HG02610 (cell line): Measurements from ENCODE around the gene MATCAP1.

Source experiments
- ATAC-seq: cut with Tn5 transposase; IDR thresholded peaks from one replicate; pipeline ENCODE4 v1.9.1; 2021; ENCODE audit warnings: mild to moderate bottlenecking, moderate library complexity; ENCODE audit not compliant: unreplicated experiment

The MATCAP1 gene

DNA sequence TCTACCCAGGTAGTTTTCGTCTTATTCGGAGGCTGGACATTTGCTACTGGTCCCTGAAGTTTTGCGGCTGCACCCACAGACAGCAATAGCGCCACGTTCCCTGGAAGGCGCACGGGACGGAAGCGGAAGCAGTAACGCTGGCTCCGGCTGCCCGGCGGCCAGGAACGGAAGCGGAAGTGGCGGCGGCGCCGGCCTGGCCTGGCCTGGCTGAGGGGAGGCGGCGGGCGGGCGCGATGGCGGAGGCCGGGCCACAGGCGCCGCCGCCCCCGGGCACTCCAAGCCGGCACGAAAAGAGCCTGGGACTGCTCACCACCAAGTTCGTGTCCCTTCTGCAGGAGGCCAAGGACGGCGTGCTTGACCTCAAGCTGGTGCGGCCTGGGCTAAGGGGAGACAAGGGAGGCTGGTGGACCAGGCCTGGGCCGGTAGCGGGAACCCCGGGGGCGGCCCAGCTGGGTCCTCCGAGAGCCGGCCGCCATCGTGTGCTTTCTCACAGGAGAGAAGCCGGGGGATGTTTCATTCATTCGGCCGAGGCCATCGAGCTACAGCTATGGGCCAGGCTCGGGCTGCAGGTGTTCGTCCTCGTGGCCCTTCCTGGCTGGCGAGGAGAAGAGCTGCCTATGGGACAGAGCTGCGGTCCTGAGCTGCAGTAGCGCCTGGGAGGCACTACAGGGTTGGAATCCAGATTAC is 8.4 kb upstream of the MATCAP1 start, which contains the start of gene E2F4:
Gene E2F4, plus strand, starts transcription at position 161 of the 687 bp plus-strand sequence. Its CDS starts 73 bp downstream, at position 234.
- ATAC-seq: peak; percentile 89

DNA sequence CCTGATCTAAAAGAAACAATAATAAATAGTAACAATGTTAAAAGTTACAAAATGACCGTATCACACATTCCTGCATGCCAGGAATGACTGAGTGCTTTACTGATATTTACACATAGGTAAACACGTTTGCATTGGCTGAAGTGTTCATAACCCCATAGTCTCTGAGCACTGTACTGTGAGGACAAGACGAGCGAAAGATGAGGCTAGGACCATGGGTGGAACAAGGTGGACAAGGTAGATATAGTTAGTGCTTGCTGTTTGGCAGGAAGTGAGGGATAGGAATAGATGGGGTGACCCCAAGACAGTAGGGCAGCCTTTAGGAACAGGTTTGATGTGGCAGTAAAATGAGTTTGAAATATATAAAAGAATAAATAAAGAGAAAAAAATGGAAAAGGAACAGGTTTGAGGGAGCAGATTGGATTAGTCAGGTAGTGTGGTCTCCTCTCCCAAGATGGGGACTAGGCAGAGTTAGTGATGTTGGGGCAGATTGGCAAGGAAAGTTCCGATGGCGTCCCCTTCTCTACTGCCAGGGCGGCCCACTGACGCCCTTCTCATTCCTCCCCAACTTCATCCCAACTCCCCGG is 7.7 kb upstream of the MATCAP1 start:
- no peak for ATAC-seq

- ATAC-seq: no peak
Measured at GRCh38 chr16:67190448-67191399, 7.0 kb upstream of the MATCAP1 start.

- no peak for ATAC-seq
Measured at GRCh38 chr16:67190041-67190440, 6.3 kb upstream of the MATCAP1 start, which contains the start of gene EXOC3L1. Gene EXOC3L1, minus strand, starts transcription at chr16:67190136. Its CDS starts 460 bp downstream, at chr16:67189676.

GRCh38 chr16:67188798-67189197 is 5.0 kb upstream of the MATCAP1 start:
- ATAC-seq: no peak

GRCh38 chr16:67188323-67188722 is 4.6 kb upstream of the MATCAP1 start:
- no peak for ATAC-seq

DNA sequence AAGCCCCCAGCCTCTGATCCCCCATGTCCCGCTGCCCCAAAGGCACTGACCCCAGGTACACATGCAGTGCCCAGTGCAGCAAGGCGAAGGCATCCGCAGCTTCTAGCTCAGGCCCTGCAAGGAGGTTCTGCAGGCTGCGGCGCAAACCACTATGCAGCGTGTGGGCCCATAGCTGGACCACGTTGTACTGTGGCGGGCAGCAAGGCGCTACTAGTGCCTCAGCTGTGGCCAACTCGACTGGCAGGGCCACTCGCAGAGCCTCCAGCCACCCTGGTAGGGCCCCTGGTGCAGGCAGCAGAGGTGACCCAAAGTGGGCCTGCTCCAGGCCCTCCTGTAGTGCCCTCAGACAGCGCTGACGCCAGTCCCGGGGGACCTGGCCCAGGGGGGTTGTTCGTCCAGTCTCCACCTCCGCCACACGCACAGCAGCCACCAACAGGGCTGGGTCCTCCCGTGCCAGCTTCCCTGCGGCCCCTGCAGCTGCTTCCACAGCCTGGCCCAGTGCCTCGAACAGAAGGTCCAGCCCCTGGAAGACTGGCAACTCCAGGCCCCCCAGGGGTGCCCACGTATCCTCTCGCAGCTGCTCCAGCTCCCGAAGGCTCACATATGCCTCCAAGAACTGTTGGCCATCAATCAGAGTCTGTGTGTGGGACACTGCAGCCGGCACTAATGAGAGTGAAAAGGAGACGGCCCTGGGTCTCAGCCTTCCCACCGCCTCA is 3.6 kb upstream of the MATCAP1 start:
- ATAC-seq: no peak

GRCh38 chr16:67186550-67186950 is 2.8 kb upstream of the MATCAP1 start:
- no peak for ATAC-seq

DNA sequence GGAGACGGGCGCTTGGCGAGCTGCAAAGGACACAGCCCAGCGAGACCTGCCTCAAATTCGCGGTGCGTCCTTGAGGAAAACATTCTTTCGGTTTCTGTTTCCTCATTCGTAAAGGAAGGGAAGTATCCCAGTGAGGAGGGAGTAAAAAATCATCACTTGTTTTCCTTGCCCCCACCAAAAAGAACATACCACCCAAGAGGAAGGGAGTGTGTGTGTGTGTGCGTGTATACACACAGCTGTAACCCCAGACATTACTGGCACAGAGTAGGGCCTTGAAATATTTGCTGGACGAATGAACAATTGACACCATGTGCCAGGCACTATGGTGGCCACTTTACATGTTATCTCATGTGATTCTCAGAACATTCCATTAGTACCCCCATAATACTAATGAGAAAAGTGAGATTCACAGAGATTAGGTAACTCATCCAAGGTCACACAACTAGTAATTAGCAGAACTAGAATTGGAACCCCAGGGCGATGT is 1.9 kb upstream of the MATCAP1 start:
- no peak for ATAC-seq

GRCh38 chr16:67184995-67185650 is 1.4 kb upstream of the MATCAP1 start:
- no peak for ATAC-seq

DNA sequence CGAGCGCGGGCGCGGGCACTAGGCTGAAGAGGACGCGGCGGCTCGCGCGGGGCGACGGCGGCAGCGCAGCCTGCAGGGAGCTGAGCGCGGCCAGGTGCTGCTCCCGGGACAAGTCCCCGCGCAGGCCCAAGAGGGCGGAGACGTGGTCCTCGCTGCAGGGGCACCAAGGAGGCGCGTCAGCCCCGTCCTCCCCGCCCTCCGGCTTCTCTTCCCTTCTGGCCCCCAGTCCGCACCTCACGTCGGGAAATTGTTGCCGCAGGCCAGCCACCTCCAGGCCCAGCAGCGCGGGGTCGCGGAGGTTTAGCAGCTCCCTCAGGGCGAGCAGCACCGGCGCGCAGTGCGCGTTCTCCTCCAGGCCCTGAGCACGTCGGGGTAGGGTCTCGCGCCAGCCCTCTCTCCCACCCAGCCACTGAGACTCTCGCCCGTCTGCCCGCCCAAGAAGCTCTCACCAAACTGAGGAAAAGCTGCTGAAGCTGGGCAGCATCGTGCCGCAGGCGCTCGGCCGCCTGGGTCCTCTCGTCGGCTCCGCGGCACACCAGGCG is 761 bp upstream of the MATCAP1 start:
- no peak for ATAC-seq

DNA sequence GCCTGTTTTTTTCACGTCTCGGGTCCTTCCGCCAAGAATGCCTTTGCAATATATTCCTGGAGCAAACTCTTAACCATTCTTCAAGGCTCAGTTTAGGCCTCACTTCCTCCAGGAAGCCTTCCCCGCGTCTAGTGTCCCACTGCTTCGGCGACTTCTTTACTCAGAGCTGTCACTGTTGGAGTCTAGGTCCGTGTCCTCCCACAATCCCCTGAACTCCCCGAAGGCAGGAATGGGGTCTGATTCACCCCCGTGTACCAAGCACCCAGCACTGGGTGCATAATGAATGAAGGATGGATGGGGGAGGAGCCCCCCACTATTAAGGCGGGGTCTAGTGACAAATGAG is 508 bp downstream of the MATCAP1 start:
- no peak for ATAC-seq

DNA sequence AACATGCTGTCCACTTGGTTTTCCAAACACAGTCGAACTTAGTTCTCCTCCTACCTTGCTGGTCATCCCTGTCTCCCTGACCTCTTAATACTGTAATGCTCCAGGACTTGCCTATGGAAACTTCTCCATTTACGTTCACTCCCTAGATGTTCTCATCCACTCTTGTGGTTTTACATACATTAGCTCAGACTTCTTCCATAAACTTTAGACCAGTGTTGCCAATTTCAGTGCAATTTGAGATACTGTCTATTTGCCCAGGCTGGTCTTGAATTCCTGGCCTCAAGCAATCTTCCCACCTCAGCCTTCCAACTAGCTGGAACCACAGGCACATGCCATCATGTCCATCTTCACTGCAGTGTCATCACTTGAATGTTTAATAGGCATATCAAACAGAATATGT is 1.5 kb downstream of the MATCAP1 start:
- ATAC-seq: no peak

- ATAC-seq: no peak
Measured at GRCh38 chr16:67181346-67181745, 2.4 kb downstream of the MATCAP1 start.

GRCh38 chr16:67180166-67180565 is 3.6 kb downstream of the MATCAP1 start:
- no peak for ATAC-seq

DNA sequence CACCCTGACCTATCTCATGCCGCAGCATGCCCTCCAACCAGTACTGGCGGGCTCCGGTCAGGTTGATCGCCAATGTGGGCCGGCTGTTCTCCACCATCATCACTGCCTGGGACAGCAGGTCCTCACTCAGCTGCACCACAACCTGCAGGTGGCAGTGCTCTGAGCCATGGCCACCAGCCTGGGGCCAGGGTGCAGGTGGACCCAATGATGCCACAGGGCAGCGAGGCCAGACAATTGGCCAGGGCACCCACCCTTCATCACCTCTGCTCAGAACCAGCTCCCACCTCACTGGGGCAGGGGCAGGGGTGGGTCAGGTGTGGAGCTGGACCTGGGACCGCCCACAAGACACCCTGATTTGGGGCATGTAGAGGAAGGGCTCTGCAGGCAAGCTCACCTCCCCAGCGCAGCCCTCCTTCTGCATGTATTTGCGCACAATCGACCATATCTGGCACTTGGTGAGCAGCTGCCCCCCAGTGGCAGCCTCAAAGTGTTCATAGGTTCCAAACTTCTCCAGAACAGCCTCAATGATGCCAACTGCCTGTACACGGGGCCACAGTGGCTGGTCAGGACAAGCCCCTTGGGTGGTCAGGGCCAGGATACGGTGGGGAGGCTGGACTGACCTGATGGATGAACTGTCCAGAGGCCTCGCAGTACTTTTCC is 4.2 kb downstream of the MATCAP1 start:
- ATAC-seq: no peak

- ATAC-seq: no peak
Measured at GRCh38 chr16:67177743-67178699, 5.7 kb downstream of the MATCAP1 start.

DNA sequence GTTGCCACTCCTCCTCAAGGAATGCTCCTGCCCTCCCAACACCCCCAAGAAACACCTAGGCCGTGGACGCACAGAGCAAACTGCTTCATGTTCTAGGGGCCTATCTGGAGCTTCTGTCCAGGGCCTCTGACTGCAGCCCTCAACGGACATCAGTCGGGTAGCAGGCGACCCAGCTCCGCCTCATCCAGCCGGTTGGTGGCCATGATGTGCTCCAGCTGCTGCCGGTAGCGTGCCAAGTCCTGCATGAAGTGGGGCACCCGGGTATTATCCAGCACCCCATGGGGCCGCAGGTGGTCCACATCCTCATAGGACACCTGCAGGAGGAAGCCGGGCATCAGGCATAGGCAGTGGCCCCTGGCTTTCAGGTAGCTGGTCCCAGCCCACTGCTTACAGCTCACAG is 7.1 kb downstream of the MATCAP1 start:
- ATAC-seq: no peak
